22Rv1 (cell line): ENCODE measurements around the gene E2F3.

Source experiments
- H3K27ac ChIP-seq: fragments of 450-650 bp; 2 replicates; pipeline ENCODE4 v1.5.1; 2017
- ZFX ChIP-seq: fragments of 450-650 bp; IDR thresholded peaks from 2 replicates; pipeline ENCODE4 v1.6.1; 2017; ENCODE audit warnings: antibody characterized with exemption, borderline replicate concordance
- TF ChIP-seq, protein P1 (sequence below): fragments of 450-650 bp; IDR thresholded peaks from 2 replicates; pipeline ENCODE4 v1.5.1; 2017; ENCODE audit warnings: mild to moderate bottlenecking

The E2F3 gene

DNA sequence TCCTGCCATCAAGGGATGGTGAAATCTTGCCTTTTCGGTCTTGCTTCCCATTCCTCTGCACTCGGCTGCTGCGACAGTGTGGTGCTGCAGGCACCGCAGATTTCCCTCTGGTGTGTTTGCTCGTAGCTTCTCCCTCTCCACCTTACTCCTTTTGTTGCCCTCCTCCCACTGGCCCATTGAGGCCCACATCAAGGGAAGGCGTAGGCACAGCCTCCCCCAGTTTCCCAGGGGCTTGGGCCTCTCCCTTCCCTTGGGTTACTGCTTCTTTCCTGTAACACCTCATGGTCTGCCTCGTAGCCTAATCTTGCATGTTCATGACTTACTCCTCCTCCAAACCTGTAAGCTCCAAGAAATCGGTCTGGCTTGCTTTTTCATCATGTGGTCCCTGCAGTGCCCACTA lies 9.9 kb downstream of the E2F3 start:
- H3K27ac ChIP-seq, result no peak overlapping the region
- TF ChIP-seq ZFX, result no peak
- TF ChIP-seq, protein P1, sequence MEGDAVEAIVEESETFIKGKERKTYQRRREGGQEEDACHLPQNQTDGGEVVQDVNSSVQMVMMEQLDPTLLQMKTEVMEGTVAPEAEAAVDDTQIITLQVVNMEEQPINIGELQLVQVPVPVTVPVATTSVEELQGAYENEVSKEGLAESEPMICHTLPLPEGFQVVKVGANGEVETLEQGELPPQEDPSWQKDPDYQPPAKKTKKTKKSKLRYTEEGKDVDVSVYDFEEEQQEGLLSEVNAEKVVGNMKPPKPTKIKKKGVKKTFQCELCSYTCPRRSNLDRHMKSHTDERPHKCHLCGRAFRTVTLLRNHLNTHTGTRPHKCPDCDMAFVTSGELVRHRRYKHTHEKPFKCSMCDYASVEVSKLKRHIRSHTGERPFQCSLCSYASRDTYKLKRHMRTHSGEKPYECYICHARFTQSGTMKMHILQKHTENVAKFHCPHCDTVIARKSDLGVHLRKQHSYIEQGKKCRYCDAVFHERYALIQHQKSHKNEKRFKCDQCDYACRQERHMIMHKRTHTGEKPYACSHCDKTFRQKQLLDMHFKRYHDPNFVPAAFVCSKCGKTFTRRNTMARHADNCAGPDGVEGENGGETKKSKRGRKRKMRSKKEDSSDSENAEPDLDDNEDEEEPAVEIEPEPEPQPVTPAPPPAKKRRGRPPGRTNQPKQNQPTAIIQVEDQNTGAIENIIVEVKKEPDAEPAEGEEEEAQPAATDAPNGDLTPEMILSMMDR, result no peak

GRCh38 chr6:20411953-20412681 lies 10.4 kb downstream of the E2F3 start:
- no peak for TF ChIP-seq ZFX
- TF ChIP-seq, protein P1, result no peak
- no peak overlapping the region for H3K27ac ChIP-seq

DNA sequence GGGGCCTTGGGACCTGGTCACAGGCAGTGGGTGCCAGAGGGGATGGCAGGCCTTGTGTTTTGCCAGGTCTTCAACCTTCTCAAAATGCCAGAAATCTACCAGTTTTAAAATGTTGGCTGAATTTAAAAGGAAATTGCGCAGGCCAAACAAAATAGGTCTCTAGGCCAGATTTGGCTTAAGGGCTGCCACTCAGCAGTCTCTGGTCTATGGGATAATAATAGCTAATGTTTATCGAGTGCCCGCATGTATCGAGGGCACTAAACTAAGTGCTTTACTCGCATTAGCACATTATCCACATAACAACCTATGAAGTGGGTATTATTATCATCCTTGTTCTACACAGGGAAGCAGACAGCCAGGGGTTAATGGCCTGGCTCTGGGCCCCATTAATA lies 11.0 kb downstream of the E2F3 start:
- TF ChIP-seq, protein P1, result no peak
- no peak for TF ChIP-seq ZFX
- no peak overlapping the region for H3K27ac ChIP-seq

DNA sequence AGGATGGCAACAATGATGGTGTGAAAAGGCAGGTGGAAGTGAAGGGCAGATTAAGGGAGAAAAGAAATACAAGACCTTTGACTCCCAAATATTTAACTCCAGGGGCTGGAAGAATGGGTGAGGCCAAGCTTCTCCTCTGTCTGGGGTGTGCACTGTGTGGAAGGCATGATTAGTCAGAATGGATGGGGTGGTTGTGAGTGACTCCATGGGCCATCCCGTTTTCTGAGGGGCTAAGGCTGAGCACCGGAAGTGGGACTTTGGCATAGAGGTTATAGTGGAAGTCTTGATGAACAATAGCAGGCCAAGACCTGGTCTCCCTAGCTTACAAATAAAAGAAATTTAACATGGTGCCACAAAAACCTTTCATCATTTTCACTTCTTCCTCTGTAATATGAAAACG lies 12.1 kb downstream of the E2F3 start:
- no peak overlapping the region for H3K27ac ChIP-seq
- TF ChIP-seq, protein P1, result no peak
- no peak for TF ChIP-seq ZFX

GRCh38 chr6:20414711-20415110 lies 13.0 kb downstream of the E2F3 start:
- no peak overlapping the region for H3K27ac ChIP-seq
- TF ChIP-seq, protein P1, result no peak
- no peak for TF ChIP-seq ZFX

DNA sequence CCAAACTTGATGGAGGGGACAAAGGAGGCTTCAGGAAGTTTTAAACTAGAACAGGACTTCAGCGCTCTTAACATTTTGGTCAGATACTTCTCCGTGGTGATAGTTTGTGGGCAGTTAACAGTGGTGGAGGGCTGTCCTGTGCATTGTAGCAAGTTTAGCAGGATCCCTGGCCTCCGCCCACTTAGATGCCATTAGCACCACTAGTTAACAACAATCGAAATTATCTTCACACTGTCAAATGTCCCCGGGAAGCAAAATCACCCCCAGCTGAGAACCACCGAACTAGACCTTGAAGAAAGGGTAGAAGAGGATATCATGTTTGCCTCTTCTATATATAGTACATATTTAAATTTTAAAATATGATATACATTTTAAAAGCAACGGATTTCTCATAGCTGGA lies 13.6 kb downstream of the E2F3 start:
- no peak overlapping the region for H3K27ac ChIP-seq
- TF ChIP-seq ZFX, result no peak
- TF ChIP-seq, protein P1, result no peak

DNA sequence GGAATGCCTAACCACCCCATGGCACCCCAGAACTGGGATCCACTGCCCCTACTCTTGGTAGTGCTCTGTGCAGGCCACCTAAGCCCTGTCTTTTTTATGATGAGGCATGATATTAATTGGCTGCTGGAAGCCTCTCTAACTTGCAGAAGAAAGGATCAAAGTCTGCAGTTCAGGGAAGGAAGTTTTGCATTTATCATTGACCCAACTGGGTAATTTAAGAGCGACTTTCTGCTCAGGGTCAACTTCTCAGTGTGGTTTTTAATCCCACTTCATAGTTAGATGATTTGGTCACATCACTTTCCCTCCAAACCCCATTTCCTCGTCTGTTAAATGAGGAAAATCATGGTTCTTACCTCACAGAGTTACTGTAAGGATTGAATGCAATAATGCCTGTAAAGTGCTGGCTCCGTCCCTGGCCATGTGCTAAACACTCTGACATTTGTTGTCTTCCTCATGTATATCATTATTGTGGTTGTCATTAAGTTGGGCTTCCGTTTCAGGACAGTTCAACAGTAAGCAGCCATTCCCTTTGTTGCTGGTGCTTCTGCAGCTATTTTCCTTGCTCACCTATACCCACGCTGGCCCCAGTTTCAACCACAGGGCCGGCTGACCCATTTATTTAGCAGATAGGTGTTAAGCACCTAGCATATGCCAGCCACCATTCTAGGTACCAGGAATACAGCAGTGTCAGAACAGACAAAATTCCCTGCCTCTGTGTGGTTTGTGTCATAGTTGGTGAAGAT lies 14.2 kb downstream of the E2F3 start:
- H3K27ac ChIP-seq, result no peak overlapping the region
- no peak for TF ChIP-seq ZFX
- TF ChIP-seq, protein P1, result no peak
